ENCODE data around the gene RAD50.

RAD50 gene

DNA sequence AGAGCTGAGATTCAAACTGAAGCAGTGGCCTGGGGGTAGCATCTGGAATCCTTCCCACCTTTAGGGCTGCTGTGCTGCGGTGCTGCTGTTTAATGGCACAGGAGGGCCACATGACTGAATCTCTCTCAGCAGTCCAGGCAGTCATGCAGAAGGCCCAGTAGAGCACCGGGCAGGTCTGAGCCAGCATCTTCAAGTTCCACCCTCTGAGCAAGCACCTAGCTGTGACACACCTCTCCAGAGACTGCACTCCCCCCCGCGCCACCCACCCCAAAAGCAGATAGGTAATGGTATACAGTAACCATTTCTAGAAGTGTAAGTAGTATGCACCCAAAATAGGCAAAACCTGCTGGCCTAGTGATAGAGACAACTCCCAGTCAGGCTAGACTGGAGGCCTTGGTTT is 125.2 kb downstream of the RAD50 start:
- no peak overlapping the region for H3K4me3 Mint-ChIP-seq
- no peaks in the 10 kb centered on the region for H3K36me3 Mint-ChIP-seq (ENCODE audit: low read depth)
- DNase-seq = no peak
- H3K27me3 Mint-ChIP-seq (ENCODE audit: low read depth, poor library complexity) = peaks cover 14% of the 10 kb centered on the region
- peaks cover 4% of the 10 kb centered on the region for H3K4me1 Mint-ChIP-seq
- TF ChIP-seq, protein P1, sequence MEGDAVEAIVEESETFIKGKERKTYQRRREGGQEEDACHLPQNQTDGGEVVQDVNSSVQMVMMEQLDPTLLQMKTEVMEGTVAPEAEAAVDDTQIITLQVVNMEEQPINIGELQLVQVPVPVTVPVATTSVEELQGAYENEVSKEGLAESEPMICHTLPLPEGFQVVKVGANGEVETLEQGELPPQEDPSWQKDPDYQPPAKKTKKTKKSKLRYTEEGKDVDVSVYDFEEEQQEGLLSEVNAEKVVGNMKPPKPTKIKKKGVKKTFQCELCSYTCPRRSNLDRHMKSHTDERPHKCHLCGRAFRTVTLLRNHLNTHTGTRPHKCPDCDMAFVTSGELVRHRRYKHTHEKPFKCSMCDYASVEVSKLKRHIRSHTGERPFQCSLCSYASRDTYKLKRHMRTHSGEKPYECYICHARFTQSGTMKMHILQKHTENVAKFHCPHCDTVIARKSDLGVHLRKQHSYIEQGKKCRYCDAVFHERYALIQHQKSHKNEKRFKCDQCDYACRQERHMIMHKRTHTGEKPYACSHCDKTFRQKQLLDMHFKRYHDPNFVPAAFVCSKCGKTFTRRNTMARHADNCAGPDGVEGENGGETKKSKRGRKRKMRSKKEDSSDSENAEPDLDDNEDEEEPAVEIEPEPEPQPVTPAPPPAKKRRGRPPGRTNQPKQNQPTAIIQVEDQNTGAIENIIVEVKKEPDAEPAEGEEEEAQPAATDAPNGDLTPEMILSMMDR (IDR thresholded peaks at IDR 0.05) = no peak
- no peaks in the 10 kb centered on the region for H3K9me3 Mint-ChIP-seq
- H3K27ac Mint-ChIP-seq = no peak overlapping the region

DNA sequence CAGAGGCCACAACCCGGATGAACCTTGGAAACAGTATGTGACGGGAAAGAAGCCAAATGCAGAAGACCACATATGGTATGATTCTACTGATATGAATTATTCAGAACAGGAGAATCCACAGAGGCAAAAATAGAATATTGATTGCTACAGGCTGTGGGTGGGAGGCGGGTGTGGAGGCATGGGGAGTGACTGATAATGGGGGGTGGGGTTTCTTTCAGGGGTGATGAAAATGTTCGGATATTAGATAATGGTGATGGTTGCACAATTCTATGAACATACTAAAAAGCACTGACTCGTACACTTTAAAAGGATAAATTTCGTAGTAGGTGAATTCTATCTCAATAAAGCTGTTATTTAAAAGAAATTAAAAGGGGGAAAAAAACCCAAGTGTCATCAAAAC is 127.7 kb downstream of the RAD50 start:
- peaks cover 2% of the 10 kb centered on the region for H3K36me3 Mint-ChIP-seq (ENCODE audit: low read depth)
- H3K4me1 Mint-ChIP-seq = peaks cover 4% of the 10 kb centered on the region
- no peaks in the 10 kb centered on the region for H3K9me3 Mint-ChIP-seq
- no peak for DNase-seq
- no peak overlapping the region for H3K4me3 Mint-ChIP-seq
- peaks cover 12% of the 10 kb centered on the region for H3K27me3 Mint-ChIP-seq (ENCODE audit: low read depth, poor library complexity)
- H3K27ac Mint-ChIP-seq = no peak overlapping the region
- TF ChIP-seq, protein P1 (IDR thresholded peaks at IDR 0.05) = no peak

DNA sequence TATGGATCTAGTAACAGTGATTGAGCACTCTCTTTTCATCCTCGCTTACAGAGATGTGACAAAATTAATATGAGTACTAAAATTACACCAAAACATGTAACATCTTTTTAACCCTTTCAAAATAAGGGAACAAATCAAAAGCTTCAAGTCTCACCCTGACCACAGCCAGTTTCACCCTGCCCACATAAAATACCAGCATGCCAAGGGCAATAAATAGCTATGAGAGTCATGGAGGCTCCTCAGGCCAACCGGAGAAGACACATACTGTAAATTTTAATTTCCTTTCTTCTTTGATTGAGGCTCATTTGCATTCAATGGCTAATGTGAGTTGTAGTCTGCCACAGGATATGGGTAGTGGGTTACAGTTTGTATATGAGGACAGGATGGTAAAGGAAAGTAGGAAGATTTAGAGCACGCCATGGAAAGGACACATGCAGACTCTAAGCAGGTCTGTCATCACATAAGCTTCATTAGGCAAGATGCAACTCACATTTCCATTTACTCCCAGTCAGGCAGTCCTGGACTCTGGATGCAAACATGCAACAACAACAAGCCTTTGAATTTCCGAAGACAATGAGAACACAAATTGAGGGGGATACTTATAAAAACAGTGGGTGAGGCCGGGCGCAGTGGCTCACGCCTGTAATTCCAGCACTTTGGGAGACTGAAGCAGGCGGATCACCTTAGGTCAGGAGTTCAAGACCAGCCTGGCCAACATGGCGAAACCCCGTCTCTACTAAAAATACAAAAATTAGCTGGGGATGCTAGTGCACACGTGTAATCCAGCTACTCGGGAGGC is 128.3 kb downstream of the RAD50 start:
- Mint-ChIP-seq H3K4me3 (no peak overlapping the region), H3K4me1 (peaks cover 8% of the 10 kb centered on the region), H3K9me3 (no peaks in the 10 kb centered on the region), H3K27ac (no peak overlapping the region), H3K27me3 (ENCODE audit: low read depth, poor library complexity) (peaks cover 12% of the 10 kb centered on the region), H3K36me3 (ENCODE audit: low read depth) (peaks cover 5% of the 10 kb centered on the region)
- TF ChIP-seq, protein P1 (IDR thresholded peaks at IDR 0.05) = no peak
- DNase-seq = no peak

DNA sequence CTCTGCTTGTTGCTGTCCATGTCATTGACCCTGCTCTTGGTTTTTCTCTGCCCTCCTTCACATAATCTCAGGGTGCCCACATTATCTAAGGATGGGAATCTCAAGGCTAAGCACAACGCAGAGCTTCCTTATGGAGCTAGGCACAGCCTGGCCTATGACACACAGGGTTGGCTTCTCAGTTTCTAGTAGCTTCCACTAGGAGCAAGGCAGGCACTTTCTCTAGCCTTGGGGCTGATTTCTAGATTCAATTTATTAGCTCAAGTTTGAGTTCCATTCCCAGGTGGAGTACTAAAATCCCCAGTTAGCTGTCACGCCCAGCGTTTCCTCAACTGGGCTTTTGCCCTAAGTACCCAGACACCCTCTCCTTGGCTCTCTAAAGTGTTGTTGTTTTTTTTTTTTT is 129.4 kb downstream of the RAD50 start:
- peaks cover 8% of the 10 kb centered on the region for H3K4me1 Mint-ChIP-seq
- H3K36me3 Mint-ChIP-seq (ENCODE audit: low read depth) = peaks cover 5% of the 10 kb centered on the region
- H3K9me3 Mint-ChIP-seq = no peaks in the 10 kb centered on the region
- no peak for DNase-seq
- H3K27me3 Mint-ChIP-seq (ENCODE audit: low read depth, poor library complexity) = peaks cover 11% of the 10 kb centered on the region
- no peak overlapping the region for H3K4me3 Mint-ChIP-seq
- H3K27ac Mint-ChIP-seq = peak overlapping the region; percentile 78
- TF ChIP-seq, protein P1 (IDR thresholded peaks at IDR 0.05) = no peak

DNA sequence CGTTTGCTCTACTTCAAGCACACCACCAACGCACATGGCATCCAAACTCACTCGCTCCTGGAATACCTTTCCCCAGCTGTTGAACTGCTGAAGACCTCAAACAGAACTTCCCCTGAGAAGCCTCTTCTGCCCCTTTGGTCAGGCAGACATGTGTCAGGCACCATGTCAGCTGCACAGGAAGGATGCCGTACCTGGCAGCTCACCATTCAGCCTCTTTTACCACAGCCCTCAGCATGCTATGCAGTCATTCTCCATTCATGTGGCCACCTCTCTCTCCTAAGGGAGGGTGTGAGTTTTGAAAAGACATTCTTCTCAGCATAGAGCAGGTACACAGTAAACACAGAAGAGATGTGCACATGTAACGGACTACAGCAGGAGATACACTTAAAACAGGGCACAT is 131.2 kb downstream of the RAD50 start:
- Mint-ChIP-seq H3K4me3 (no peak overlapping the region), H3K4me1 (peaks cover 8% of the 10 kb centered on the region), H3K9me3 (no peaks in the 10 kb centered on the region), H3K27me3 (ENCODE audit: low read depth, poor library complexity) (peaks cover 7% of the 10 kb centered on the region), H3K27ac (peak overlapping the region; percentile 16), H3K36me3 (ENCODE audit: low read depth) (peaks cover 11% of the 10 kb centered on the region)
- TF ChIP-seq, protein P1 (IDR thresholded peaks at IDR 0.05) = no peak
- no peak for DNase-seq

Data from nephron progenitor cell (in vitro differentiated cells).